Measurements from ENCODE around the gene PODXL2. TPM values are rescaled to one million over a fixed set of nuclear protein-coding genes. Genes with fewer than 3 reads are reported as not detected.

Gene PODXL2
- total RNA-seq, 2 donors from 2014 or later = 12.1 to 19.0 TPM

DNA sequence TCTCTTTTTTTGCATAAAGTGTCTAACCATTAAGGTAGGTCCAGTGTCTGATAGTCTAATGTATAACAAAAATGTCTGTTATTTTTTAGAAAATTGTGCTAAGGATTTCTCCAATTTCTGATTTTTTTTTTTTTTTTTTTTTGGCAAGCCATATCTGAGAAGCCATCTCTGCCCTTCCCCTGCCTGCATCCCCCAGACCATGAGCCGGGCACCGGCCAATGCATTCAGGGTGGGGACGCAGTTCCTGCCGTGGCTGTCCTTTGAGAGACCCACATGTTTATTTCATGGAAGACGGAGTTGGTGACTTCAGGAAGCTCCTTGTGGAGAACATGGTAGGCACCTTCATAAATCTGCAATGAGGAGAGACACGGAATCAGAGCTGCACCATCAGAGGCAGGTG lies 63.0 kb downstream of the PODXL2 start:
- TF ChIP-seq, protein P1, sequence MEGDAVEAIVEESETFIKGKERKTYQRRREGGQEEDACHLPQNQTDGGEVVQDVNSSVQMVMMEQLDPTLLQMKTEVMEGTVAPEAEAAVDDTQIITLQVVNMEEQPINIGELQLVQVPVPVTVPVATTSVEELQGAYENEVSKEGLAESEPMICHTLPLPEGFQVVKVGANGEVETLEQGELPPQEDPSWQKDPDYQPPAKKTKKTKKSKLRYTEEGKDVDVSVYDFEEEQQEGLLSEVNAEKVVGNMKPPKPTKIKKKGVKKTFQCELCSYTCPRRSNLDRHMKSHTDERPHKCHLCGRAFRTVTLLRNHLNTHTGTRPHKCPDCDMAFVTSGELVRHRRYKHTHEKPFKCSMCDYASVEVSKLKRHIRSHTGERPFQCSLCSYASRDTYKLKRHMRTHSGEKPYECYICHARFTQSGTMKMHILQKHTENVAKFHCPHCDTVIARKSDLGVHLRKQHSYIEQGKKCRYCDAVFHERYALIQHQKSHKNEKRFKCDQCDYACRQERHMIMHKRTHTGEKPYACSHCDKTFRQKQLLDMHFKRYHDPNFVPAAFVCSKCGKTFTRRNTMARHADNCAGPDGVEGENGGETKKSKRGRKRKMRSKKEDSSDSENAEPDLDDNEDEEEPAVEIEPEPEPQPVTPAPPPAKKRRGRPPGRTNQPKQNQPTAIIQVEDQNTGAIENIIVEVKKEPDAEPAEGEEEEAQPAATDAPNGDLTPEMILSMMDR (IDR thresholded peaks at IDR 0.05) = no peak
- Histone ChIP-seq H3K4me3 (no peak overlapping the region), H3K27ac (no peak overlapping the region), H3K36me3 (no peaks in the 10 kb centered on the region), H3K4me1 (peaks cover 5% of the 10 kb centered on the region), H3K9ac (ENCODE audit: low read depth in 2 of 2, low read length in 2 of 2) (no peak overlapping the region), H3K27me3 (no peaks in the 10 kb centered on the region), H3K9me3 (no peaks in the 10 kb centered on the region)
- DNase-seq = no peak
- intact Hi-C loops (cut with DNase I) = loop anchor here (5.0 kb wide), 1 partner anchor 140 kb away; no protein-coding TSS in a partner anchor

DNA sequence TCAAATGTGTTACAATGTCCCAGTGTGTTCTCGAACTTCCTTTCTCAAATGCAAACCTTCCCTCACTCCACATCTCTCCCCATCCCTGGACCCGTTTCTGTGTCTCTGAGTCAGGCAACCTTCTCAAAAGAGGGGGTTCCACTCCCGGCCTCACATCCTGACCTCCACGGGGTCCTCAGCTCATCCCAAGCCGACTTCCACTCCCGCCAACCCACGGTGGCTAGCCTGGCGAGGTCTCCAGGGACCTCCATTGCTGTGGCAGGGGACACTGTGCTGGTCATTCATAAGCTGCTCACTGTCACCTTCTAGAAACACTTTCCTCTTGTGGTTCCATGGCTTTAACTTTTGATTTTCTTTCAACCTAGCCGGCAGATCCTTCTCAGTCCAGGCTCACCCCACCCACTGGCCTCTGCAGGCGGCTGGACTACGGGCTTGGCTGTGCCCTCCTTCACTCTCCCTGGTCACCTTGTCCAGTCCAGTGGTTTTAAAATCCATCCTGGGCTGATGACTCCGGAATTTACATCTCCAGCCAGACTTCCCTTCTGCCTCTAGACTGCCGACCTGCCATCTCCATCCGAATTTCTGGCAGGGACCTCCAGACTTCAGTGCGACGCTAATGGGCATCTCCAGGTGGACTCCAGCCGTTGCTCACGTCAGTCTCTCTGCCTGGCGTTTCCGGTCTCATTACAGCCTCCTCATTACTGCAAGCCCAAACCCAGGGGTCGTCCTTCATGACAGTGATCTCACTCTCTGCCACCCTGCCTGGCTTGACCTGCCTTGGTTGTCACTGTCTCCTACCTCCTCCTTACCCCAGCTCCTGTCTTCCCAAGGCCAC lies 63.7 kb downstream of the PODXL2 start:
- peaks cover 7% of the 10 kb centered on the region for H3K4me1 ChIP-seq
- H3K4me3 ChIP-seq = no peak overlapping the region
- TF ChIP-seq, protein P1 (IDR thresholded peaks at IDR 0.05) = no peak
- H3K27ac ChIP-seq = no peak overlapping the region
- H3K36me3 ChIP-seq = no peaks in the 10 kb centered on the region
- H3K9ac ChIP-seq (ENCODE audit: low read depth in 2 of 2, low read length in 2 of 2) = no peak overlapping the region
- intact Hi-C loops (cut with DNase I) = loop anchor here (5.0 kb wide), 1 partner anchor 140 kb away; no protein-coding TSS in a partner anchor
- no peaks in the 10 kb centered on the region for H3K9me3 ChIP-seq
- no peak for DNase-seq
- no peaks in the 10 kb centered on the region for H3K27me3 ChIP-seq

DNA sequence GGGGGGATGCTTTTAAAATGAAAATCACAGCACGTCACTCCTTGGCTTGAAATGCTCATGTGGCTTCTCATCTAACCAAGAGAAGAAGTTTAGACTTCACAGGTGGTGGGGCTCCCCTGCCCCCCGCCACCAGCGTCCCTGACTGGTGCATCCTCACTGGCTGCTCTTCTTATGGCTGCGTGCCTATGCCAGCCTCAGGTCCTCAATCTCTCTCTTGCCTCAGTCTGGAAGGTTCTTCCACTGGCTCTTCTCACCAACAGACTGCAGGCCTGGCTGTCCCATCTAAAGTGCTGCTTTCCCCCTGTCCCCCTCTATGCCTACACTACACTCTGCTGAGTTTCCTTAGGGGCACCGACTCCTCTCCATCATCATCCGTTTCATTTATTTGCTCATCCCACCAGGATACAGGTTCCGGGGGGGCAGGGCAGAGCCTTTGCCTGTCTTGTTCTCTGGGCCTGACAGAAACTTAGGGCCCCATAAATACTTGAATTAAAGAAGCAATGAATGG lies 64.4 kb downstream of the PODXL2 start:
- Histone ChIP-seq H3K36me3 (no peaks in the 10 kb centered on the region), H3K9ac (ENCODE audit: low read depth in 2 of 2, low read length in 2 of 2) (no peak overlapping the region), H3K4me1 (peaks cover 7% of the 10 kb centered on the region), H3K9me3 (no peaks in the 10 kb centered on the region), H3K27ac (no peak overlapping the region), H3K4me3 (no peak overlapping the region), H3K27me3 (no peaks in the 10 kb centered on the region)
- no peak for DNase-seq
- intact Hi-C loops (cut with DNase I) = loop anchor here (5.0 kb wide), 1 partner anchor 139 kb away; no protein-coding TSS in a partner anchor
- TF ChIP-seq, protein P1 (IDR thresholded peaks at IDR 0.05) = no peak

DNA sequence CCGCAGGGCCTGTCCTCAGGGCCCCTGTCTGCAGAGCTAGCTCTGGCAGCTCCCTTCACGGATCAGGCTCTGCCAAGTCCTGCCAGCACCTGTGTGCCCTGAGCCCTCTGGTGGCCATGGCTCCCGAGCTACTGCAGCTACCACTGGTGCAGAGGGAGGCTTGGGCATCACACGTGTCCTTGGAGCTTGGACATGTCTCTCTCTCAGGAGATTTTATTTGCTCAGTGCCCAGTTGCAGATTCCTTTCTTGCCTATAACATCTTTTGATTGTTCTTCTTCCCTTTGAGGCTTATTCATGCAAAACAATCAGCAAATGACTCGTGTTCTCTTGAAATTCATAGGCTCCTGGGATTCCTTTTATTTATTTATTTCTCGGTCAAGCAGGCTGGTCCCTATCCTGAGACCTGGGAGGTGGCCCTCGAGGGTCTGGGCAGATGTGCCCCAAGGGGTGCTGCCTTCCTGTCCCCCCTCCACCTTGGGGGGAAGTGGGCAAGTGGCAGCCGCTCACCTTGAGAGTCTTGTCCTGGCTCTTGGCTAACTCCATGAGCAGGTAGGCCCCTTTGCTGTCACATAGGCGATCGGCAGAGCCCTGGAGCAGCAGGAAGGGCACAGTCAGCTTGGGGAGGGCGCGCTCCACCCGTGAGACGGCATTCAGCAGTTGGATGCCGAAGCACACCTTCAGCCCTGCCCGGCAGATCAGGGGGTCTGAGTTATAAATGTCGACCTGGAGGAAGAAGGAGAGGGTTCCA lies 65.7 kb downstream of the PODXL2 start:
- Histone ChIP-seq H3K27me3 (no peaks in the 10 kb centered on the region), H3K36me3 (no peaks in the 10 kb centered on the region), H3K4me1 (peaks cover 7% of the 10 kb centered on the region), H3K27ac (no peak overlapping the region), H3K9ac (ENCODE audit: low read depth in 2 of 2, low read length in 2 of 2) (no peak overlapping the region), H3K9me3 (no peaks in the 10 kb centered on the region), H3K4me3 (no peak overlapping the region)
- intact Hi-C loops (cut with DNase I) = loop anchor here (5.0 kb wide), 1 partner anchor 138 kb away; no protein-coding TSS in a partner anchor
- peak; percentile 57 for DNase-seq
- TF ChIP-seq, protein P1 (IDR thresholded peaks at IDR 0.05) = no peak

DNA sequence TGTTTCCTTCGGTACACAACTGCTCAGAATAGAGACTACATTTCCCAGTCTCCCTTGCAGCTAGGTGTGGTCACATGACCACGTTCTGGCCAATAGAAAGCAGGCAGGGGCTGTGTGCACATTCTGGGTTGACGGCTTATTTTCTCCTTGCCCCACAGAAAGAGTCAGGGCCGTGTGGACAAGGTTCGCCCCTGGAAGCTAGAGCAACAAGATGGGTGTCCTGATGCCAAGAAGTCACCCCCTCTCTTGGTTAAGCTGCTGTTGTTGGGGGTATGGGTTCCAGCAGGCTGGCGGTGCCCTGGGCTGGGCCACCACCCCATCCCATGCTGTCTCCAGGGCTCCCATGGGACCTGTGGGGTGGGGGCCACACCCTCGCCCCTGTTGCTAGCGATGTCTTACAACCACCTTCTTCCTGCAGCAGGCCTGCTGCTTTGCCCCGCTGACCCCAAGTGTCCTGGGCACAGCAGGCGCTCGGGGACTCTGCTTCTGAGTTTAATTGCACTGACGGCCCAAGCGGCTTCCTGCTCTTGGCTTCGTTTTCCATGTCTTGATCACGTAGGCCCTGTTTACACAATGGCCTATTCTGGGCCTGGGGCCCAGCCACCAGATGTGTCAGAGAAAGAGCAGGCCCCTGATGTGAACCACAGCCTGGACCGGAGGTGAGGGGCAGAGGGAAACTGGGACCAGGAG lies 68.7 kb downstream of the PODXL2 start:
- peaks cover 7% of the 10 kb centered on the region for H3K4me1 ChIP-seq
- peak; percentile 59 for DNase-seq
- no peaks in the 10 kb centered on the region for H3K27me3 ChIP-seq
- intact Hi-C loops (cut with DNase I) = no loop called here
- H3K4me3 ChIP-seq = no peak overlapping the region
- H3K36me3 ChIP-seq = no peaks in the 10 kb centered on the region
- H3K9me3 ChIP-seq = no peaks in the 10 kb centered on the region
- peak overlapping the region; percentile 70 for H3K27ac ChIP-seq
- peak overlapping the region; percentile 26 to 42 for H3K9ac ChIP-seq (ENCODE audit: low read depth in 2 of 2, low read length in 2 of 2)
- TF ChIP-seq, protein P1 (IDR thresholded peaks at IDR 0.05) = no peak
